Panc1 (cell line): Measurements from ENCODE around the gene SEZ6L.

ENCODE experiments used
- CTCF ChIP-seq: fragments of 450-650 bp; IDR thresholded peaks from 2 replicates; pipeline ENCODE4 v1.5.1; 2017; ENCODE audit warnings: mild to moderate bottlenecking
- POLR2AphosphoS5 ChIP-seq: IDR thresholded peaks from 2 replicates; pipeline ENCODE4 v1.6.1; 2012; ENCODE audit warnings: mild to moderate bottlenecking, low read depth, low read length, moderate library complexity
- REST ChIP-seq, 2 experiments: IDR thresholded peaks; 2 replicates each; pipeline ENCODE4 v1.6.1; 2011 to 2012; ENCODE audit warnings: low read depth in 2 of 2, control low read depth in 1 of 2, low read length in 1 of 2, mild to moderate bottlenecking in 1 of 2, moderate library complexity in 1 of 2; ENCODE audit not compliant: insufficient read depth in 1 of 2

- TF ChIP-seq REST (IDR thresholded peaks at IDR 0.05; ENCODE audit: insufficient read depth in 1 of 2, low read depth in 2 of 2, low read length in 1 of 2) = no peak
- no peak for TF ChIP-seq POLR2AphosphoS5
- no peak for TF ChIP-seq CTCF
Measured at GRCh38 chr22:26325641-26326040, 156.4 kb downstream of the SEZ6L start.
